ENCODE data around the gene NELL1. TPM values are rescaled to one million over a fixed set of nuclear protein-coding genes. Genes with fewer than 3 reads are reported as not detected.

Gene NELL1
- total RNA-seq, 1 donor from 2014 or later: 0.45 TPM

- H3K4me3 ChIP-seq (ENCODE audit: insufficient read depth, low read depth, low read length): no peak overlapping the region
- no peaks in the 10 kb centered on the region for H3K79me2 ChIP-seq (ENCODE audit: insufficient read depth, low read length)
- no peak overlapping the region for H3K27ac ChIP-seq (ENCODE audit: low read depth, low read length)
- no peaks in the 10 kb centered on the region for H3K4me1 ChIP-seq (ENCODE audit: insufficient read depth, low read length)
- DNase-seq (ENCODE audit: low read depth) (no peak), FAIRE-seq (no peak)
- no peak overlapping the region for H3K27ac Mint-ChIP-seq (ENCODE audit: unreplicated experiment)
- no peak overlapping the region for H3K4me2 ChIP-seq (ENCODE audit: low read length)
- H3K9me3 ChIP-seq (ENCODE audit: insufficient read depth, low read depth, low read length): no peaks in the 10 kb centered on the region
- no peaks in the 10 kb centered on the region for H3K9me3 Mint-ChIP-seq (ENCODE audit: unreplicated experiment)
- no peak overlapping the region for H3K4me3 Mint-ChIP-seq (ENCODE audit: unreplicated experiment)
- no peak overlapping the region for H2AFZ ChIP-seq (ENCODE audit: low read depth, low read length)
- H3K27me3 Mint-ChIP-seq (ENCODE audit: low read depth, unreplicated experiment): peaks cover 6% of the 10 kb centered on the region
- no peak overlapping the region for H3K9ac ChIP-seq (ENCODE audit: low read length)
- TF ChIP-seq EZH2 (IDR thresholded peaks at IDR 0.05; ENCODE audit: insufficient read depth, low read length) (no peak), CTCF (IDR thresholded peaks at IDR 0.05; ENCODE audit: insufficient read depth, low read depth, low read length) (no peak)
- no peaks in the 10 kb centered on the region for H4K20me1 ChIP-seq (ENCODE audit: insufficient read depth, low read length)
- H3K36me3 ChIP-seq (ENCODE audit: insufficient read depth, low read length): no peaks in the 10 kb centered on the region
- H3K36me3 Mint-ChIP-seq (ENCODE audit: low read depth, unreplicated experiment): no peaks in the 10 kb centered on the region
- H3K4me1 Mint-ChIP-seq (ENCODE audit: low read depth, unreplicated experiment): peaks cover 2% of the 10 kb centered on the region
- no peaks in the 10 kb centered on the region for H3K27me3 ChIP-seq (ENCODE audit: insufficient read depth, low read length)
These were observed 101.6 kb downstream of the NELL1 start for GRCh38 chr11:20771026-20771425.

GRCh38 chr11:20771681-20772080, 102.3 kb downstream of the NELL1 start:
- Mint-ChIP-seq H3K36me3 (ENCODE audit: low read depth, unreplicated experiment) (no peaks in the 10 kb centered on the region), H3K27me3 (ENCODE audit: low read depth, unreplicated experiment) (peaks cover 8% of the 10 kb centered on the region), H3K27ac (ENCODE audit: unreplicated experiment) (no peak overlapping the region), H3K4me3 (ENCODE audit: unreplicated experiment) (no peak overlapping the region), H3K4me1 (ENCODE audit: low read depth, unreplicated experiment) (peaks cover 2% of the 10 kb centered on the region), H3K9me3 (ENCODE audit: unreplicated experiment) (no peaks in the 10 kb centered on the region)
- H3K4me1 ChIP-seq (ENCODE audit: insufficient read depth, low read length): no peaks in the 10 kb centered on the region
- DNase-seq (ENCODE audit: low read depth): no peak
- FAIRE-seq: no peak
- no peak overlapping the region for H3K9ac ChIP-seq (ENCODE audit: low read length)
- H3K27me3 ChIP-seq (ENCODE audit: insufficient read depth, low read length): no peaks in the 10 kb centered on the region
- no peak for TF ChIP-seq EZH2 (IDR thresholded peaks at IDR 0.05; ENCODE audit: insufficient read depth, low read length)
- no peak for TF ChIP-seq CTCF (IDR thresholded peaks at IDR 0.05; ENCODE audit: insufficient read depth, low read depth, low read length)
- no peak overlapping the region for H3K4me2 ChIP-seq (ENCODE audit: low read length)
- H3K36me3 ChIP-seq (ENCODE audit: insufficient read depth, low read length): no peaks in the 10 kb centered on the region
- H3K4me3 ChIP-seq (ENCODE audit: insufficient read depth, low read depth, low read length): no peak overlapping the region
- no peak overlapping the region for H3K27ac ChIP-seq (ENCODE audit: low read depth, low read length)
- H3K9me3 ChIP-seq (ENCODE audit: insufficient read depth, low read depth, low read length): no peaks in the 10 kb centered on the region
- no peaks in the 10 kb centered on the region for H4K20me1 ChIP-seq (ENCODE audit: insufficient read depth, low read length)
- H2AFZ ChIP-seq (ENCODE audit: low read depth, low read length): no peak overlapping the region
- H3K79me2 ChIP-seq (ENCODE audit: insufficient read depth, low read length): no peaks in the 10 kb centered on the region

- H3K9ac ChIP-seq (ENCODE audit: low read length): no peak overlapping the region
- H3K4me1 ChIP-seq (ENCODE audit: insufficient read depth, low read length): no peaks in the 10 kb centered on the region
- H2AFZ ChIP-seq (ENCODE audit: low read depth, low read length): no peak overlapping the region
- H3K79me2 ChIP-seq (ENCODE audit: insufficient read depth, low read length): no peaks in the 10 kb centered on the region
- Mint-ChIP-seq H3K4me3 (ENCODE audit: unreplicated experiment) (no peak overlapping the region), H3K36me3 (ENCODE audit: low read depth, unreplicated experiment) (no peaks in the 10 kb centered on the region), H3K4me1 (ENCODE audit: low read depth, unreplicated experiment) (no peaks in the 10 kb centered on the region), H3K9me3 (ENCODE audit: unreplicated experiment) (no peaks in the 10 kb centered on the region), H3K27ac (ENCODE audit: unreplicated experiment) (no peak overlapping the region), H3K27me3 (ENCODE audit: low read depth, unreplicated experiment) (peaks cover 11% of the 10 kb centered on the region)
- H3K9me3 ChIP-seq (ENCODE audit: insufficient read depth, low read depth, low read length): no peaks in the 10 kb centered on the region
- TF ChIP-seq CTCF (IDR thresholded peaks at IDR 0.05; ENCODE audit: insufficient read depth, low read depth, low read length): no peak
- no peak for TF ChIP-seq EZH2 (IDR thresholded peaks at IDR 0.05; ENCODE audit: insufficient read depth, low read length)
- H4K20me1 ChIP-seq (ENCODE audit: insufficient read depth, low read length): no peaks in the 10 kb centered on the region
- H3K27me3 ChIP-seq (ENCODE audit: insufficient read depth, low read length): no peaks in the 10 kb centered on the region
- no peaks in the 10 kb centered on the region for H3K36me3 ChIP-seq (ENCODE audit: insufficient read depth, low read length)
- no peak for DNase-seq (ENCODE audit: low read depth)
- no peak overlapping the region for H3K27ac ChIP-seq (ENCODE audit: low read depth, low read length)
- H3K4me2 ChIP-seq (ENCODE audit: low read length): no peak overlapping the region
- no peak overlapping the region for H3K4me3 ChIP-seq (ENCODE audit: insufficient read depth, low read depth, low read length)
- no peak for FAIRE-seq
These were observed 105.9 kb downstream of the NELL1 start for GRCh38 chr11:20775331-20775730.

All from astrocyte (in vitro differentiated cells and primary cell).